HepG2 (cell line): ENCODE data around the gene ARL8B. TPM values are rescaled to one million over a fixed set of nuclear protein-coding genes. Genes with fewer than 3 reads are reported as not detected.

Source experiments
- CREM ChIP-seq, 2 experiments: sonication (generic) in 1 of 2; formaldehyde crosslinking in 1 of 2; IDR thresholded peaks; 2 replicates each; pipeline versions ENCODE4 v1.4.0 to v1.6.1; 2016 to 2020; ENCODE audit warnings: antibody characterized with exemption in 1 of 2, mild to moderate bottlenecking in 1 of 2, missing genetic modification reagents in 1 of 2
- ELF4 ChIP-seq: sonication (generic); formaldehyde crosslinking; IDR thresholded peaks from 2 replicates; pipeline ENCODE4 v1.5.0; 2020; ENCODE audit warnings: missing genetic modification reagents, mild to moderate bottlenecking, moderate library complexity, borderline replicate concordance
- HNF4A ChIP-seq: sonication (generic); formaldehyde crosslinking; IDR thresholded peaks from 2 replicates; pipeline ENCODE4 v1.4.0; 2020; ENCODE audit warnings: missing genetic modification reagents
- KDM6A ChIP-seq: IDR thresholded peaks from 2 replicates; pipeline ENCODE4 v1.6.1; 2016; ENCODE audit warnings: low read depth
- KLF16 ChIP-seq, 2 experiments: sonication (generic) in 1 of 2; formaldehyde crosslinking in 1 of 2; IDR thresholded peaks; 2 replicates each; pipeline versions ENCODE4 v1.6.1 to v1.8.0; 2016 to 2023; ENCODE audit warnings: missing genetic modification reagents in 2 of 2, missing compliant biosample characterization in 1 of 2
- KLF9 ChIP-seq: IDR thresholded peaks from 2 replicates; pipeline ENCODE4 v1.6.1; 2016; ENCODE audit warnings: low read depth
- MYC ChIP-seq: sonication (generic); formaldehyde crosslinking; IDR thresholded peaks from 2 replicates; pipeline ENCODE4 v1.9.0; 2021; ENCODE audit warnings: missing genetic modification reagents, borderline replicate concordance
- NFYB ChIP-seq: sonication (generic); formaldehyde crosslinking; IDR thresholded peaks from 2 replicates; pipeline ENCODE4 v1.4.0; 2020; ENCODE audit warnings: missing genetic modification reagents
- NR2F6 ChIP-seq, 2 experiments: IDR thresholded peaks; 2 replicates each; pipeline ENCODE4 v1.6.1; 2016; ENCODE audit warnings: antibody characterized with exemption in 1 of 2, mild to moderate bottlenecking in 1 of 2
- POGZ ChIP-seq: sonication (generic); formaldehyde crosslinking; IDR thresholded peaks from 2 replicates; pipeline ENCODE4 v1.4.0; 2020; ENCODE audit warnings: mild to moderate bottlenecking, missing genetic modification reagents
- POLR2A ChIP-seq, 2 experiments: IDR thresholded peaks; 2 replicates each; pipeline ENCODE4 v1.6.1; 2011; ENCODE audit warnings: low read depth in 2 of 2, low read length in 2 of 2, mild to moderate bottlenecking in 1 of 2, moderate library complexity in 1 of 2; ENCODE audit not compliant: insufficient read depth in 1 of 2
- POLR2AphosphoS5 ChIP-seq: IDR thresholded peaks from 2 replicates; pipeline ENCODE4 v1.6.1; 2012; ENCODE audit warnings: low read depth, low read length
- RFXANK ChIP-seq: IDR thresholded peaks from 2 replicates; pipeline ENCODE4 v1.6.1; 2016
- SCMH1 ChIP-seq: sonication (generic); formaldehyde crosslinking; IDR thresholded peaks from 2 replicates; pipeline ENCODE4 v1.9.0; 2021; ENCODE audit warnings: missing genetic modification reagents, mild to moderate bottlenecking, borderline replicate concordance
- SNAI1 ChIP-seq: sonication (generic); formaldehyde crosslinking; IDR thresholded peaks from 2 replicates; pipeline ENCODE4 v1.5.0; 2020; ENCODE audit warnings: mild to moderate bottlenecking, missing genetic modification reagents, borderline replicate concordance
- TAF1 ChIP-seq: sonication (generic); formaldehyde crosslinking; IDR thresholded peaks from 2 replicates; pipeline ENCODE4 v1.4.0; 2020; ENCODE audit warnings: missing genetic modification reagents
- ZC3H13 ChIP-seq: sonication (generic); formaldehyde crosslinking; IDR thresholded peaks from 2 replicates; pipeline ENCODE4 v1.8.1; 2023; ENCODE audit warnings: mild to moderate bottlenecking, missing genetic modification reagents, moderate library complexity
- ZFY ChIP-seq: sonication (generic); formaldehyde crosslinking; IDR thresholded peaks from 2 replicates; pipeline ENCODE4 v1.4.0; 2020; ENCODE audit warnings: missing genetic modification reagents
- ZNF3 ChIP-seq: IDR thresholded peaks from 2 replicates; pipeline ENCODE4 v1.7.0; 2017; ENCODE audit warnings: inconsistent platforms
- ZNF30 ChIP-seq: sonication (generic); formaldehyde crosslinking; IDR thresholded peaks from 2 replicates; pipeline ENCODE4 v1.5.0; 2020; ENCODE audit warnings: mild to moderate bottlenecking, missing genetic modification reagents
- ZNF331 ChIP-seq: sonication (generic); formaldehyde crosslinking; IDR thresholded peaks from 2 replicates; pipeline ENCODE4 v1.4.0; 2020; ENCODE audit warnings: missing genetic modification reagents
- polyA plus RNA-seq, 8 experiments: library from polyadenylated mRNA; depleted of rRNA in 3 of 8; stranded (reverse) in 7 of 8; unstranded in 1 of 8; fragments of >200 nt; fragmentation: Illumina TruSeq in 4 of 8; extraction: Trizol in 4 of 8; gene quantifications; 2 replicates each; pipeline versions ENCODE4 v1.2.1 to v1.2.3, GENCODE V29; 2011 to 2016; ENCODE audit warnings: low read depth in 4 of 8, missing spikeins in 1 of 8, mixed read lengths in 1 of 8; ENCODE audit not compliant: insufficient read depth in 1 of 8
- total RNA-seq, 5 experiments: library from RNA; depleted of rRNA; stranded (reverse); fragments of >200 nt; fragmentation: Illumina TruSeq; extraction: Trizol; gene quantifications; 2 replicates each; pipeline ENCODE4 v1.2.3, GENCODE V29; 2016; ENCODE audit warnings: low read depth in 1 of 5
- TF ChIP-seq, protein P1 (sequence below): fragments of 450-650 bp; IDR thresholded peaks from 2 replicates; pipeline ENCODE4 v1.6.1; 2017; ENCODE audit warnings: mild to moderate bottlenecking
- TF ChIP-seq, protein P2 (sequence below): sonication (generic); formaldehyde crosslinking; IDR thresholded peaks from 2 replicates; pipeline ENCODE4 v1.4.0; 2020; ENCODE audit warnings: mild to moderate bottlenecking, low read depth, missing genetic modification reagents
- TF ChIP-seq, protein P3 (sequence below): sonication (generic); formaldehyde crosslinking; IDR thresholded peaks from 2 replicates; pipeline ENCODE4 v1.8.0; 2022; ENCODE audit warnings: missing genetic modification reagents, mild to moderate bottlenecking, inconsistent platforms, borderline replicate concordance
- TF ChIP-seq, protein P4 (sequence below): sonication (generic); formaldehyde crosslinking; IDR thresholded peaks from 2 replicates; pipeline ENCODE4 v1.5.0; 2020; ENCODE audit warnings: missing genetic modification reagents
- TF ChIP-seq, protein P5 (sequence below): IDR thresholded peaks from 2 replicates; pipeline ENCODE4 v1.6.1; 2016; ENCODE audit warnings: missing genetic modification reagents, missing compliant biosample characterization

Gene ARL8B
- total and polyA plus RNA-seq, 2 of the 13 experiments (the other 11 are each of a cell fraction or from before 2014, with no cell fraction given), result 23.5 to 30.4 TPM

DNA sequence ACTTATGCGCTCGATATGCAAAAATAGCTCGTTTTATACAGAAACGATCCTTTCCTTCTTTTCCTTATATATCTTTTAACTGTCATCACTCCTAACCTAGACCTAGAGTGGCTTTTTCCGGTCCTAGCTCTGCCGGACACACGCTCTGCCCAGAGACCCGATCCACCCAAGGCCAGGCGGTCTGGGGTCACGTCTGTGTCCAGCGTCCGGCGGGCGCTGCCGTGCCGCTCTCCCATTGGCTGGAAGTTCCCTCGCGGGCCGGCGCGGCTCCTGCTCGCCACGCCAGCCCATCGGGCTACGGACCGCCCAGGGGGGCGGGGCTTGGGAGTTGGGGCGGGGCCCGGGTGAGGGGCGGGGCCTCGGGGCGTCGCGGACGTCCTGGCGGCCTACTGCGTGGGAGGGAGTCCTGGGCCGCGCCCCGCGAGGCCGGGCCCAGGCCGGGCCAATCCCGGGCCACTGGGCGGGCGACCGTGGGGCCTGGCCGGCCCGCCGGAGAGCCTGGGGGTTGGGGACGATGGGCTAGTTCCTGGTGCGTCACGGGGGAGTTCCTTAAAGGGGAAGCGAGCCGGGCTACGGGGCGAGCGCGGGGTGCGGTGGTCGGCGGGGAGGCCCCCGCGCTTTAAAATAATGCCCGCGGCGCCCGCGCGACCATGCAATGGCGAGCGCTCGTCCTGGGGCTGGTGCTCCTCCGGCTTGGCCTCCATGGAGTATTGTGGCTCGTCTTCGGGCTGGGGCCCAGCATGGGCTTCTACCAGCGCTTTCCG lies 65.2 kb downstream of the ARL8B start, which contains the start of gene EDEM1 (continued):
- TF ChIP-seq, protein P1, sequence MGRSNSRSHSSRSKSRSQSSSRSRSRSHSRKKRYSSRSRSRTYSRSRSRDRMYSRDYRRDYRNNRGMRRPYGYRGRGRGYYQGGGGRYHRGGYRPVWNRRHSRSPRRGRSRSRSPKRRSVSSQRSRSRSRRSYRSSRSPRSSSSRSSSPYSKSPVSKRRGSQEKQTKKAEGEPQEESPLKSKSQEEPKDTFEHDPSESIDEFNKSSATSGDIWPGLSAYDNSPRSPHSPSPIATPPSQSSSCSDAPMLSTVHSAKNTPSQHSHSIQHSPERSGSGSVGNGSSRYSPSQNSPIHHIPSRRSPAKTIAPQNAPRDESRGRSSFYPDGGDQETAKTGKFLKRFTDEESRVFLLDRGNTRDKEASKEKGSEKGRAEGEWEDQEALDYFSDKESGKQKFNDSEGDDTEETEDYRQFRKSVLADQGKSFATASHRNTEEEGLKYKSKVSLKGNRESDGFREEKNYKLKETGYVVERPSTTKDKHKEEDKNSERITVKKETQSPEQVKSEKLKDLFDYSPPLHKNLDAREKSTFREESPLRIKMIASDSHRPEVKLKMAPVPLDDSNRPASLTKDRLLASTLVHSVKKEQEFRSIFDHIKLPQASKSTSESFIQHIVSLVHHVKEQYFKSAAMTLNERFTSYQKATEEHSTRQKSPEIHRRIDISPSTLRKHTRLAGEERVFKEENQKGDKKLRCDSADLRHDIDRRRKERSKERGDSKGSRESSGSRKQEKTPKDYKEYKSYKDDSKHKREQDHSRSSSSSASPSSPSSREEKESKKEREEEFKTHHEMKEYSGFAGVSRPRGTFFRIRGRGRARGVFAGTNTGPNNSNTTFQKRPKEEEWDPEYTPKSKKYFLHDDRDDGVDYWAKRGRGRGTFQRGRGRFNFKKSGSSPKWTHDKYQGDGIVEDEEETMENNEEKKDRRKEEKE, result no peak
- peak; percentile 70; the same call in 1 of the 2 replicates for TF ChIP-seq MYC (CRISPR knock-in tag)
- no peak for TF ChIP-seq ELF4 (CRISPR knock-in tag)
- TF ChIP-seq SNAI1 (CRISPR knock-in tag), result no peak
- TF ChIP-seq KLF9, result no peak
- TF ChIP-seq, protein P2, sequence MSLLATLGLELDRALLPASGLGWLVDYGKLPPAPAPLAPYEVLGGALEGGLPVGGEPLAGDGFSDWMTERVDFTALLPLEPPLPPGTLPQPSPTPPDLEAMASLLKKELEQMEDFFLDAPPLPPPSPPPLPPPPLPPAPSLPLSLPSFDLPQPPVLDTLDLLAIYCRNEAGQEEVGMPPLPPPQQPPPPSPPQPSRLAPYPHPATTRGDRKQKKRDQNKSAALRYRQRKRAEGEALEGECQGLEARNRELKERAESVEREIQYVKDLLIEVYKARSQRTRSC (CRISPR knock-in tag), result no peak
- TF ChIP-seq ZFY, result peak; percentile 84
- no peak for TF ChIP-seq ZNF30
- no peak for TF ChIP-seq NR2F6 (IDR thresholded peaks at IDR 0.05)
- peak; percentile 58; the same call in 1 of the 2 replicates for TF ChIP-seq NR2F6 (CRISPR knock-in tag; IDR thresholded peaks at IDR 0.05)
- peak; percentile 56 for TF ChIP-seq ZNF331 (CRISPR knock-in tag)
- TF ChIP-seq HNF4A (CRISPR knock-in tag), result no peak
- peak; percentile 79 for TF ChIP-seq NFYB
- peak; percentile 63 for TF ChIP-seq TAF1 (CRISPR knock-in tag)
- peak; percentile 81 for TF ChIP-seq POGZ
- TF ChIP-seq ZC3H13 (CRISPR knock-in tag), result peak; percentile 63; the same call in 1 of the 2 replicates
- TF ChIP-seq SCMH1 (CRISPR knock-in tag), result no peak
- TF ChIP-seq, protein P3, sequence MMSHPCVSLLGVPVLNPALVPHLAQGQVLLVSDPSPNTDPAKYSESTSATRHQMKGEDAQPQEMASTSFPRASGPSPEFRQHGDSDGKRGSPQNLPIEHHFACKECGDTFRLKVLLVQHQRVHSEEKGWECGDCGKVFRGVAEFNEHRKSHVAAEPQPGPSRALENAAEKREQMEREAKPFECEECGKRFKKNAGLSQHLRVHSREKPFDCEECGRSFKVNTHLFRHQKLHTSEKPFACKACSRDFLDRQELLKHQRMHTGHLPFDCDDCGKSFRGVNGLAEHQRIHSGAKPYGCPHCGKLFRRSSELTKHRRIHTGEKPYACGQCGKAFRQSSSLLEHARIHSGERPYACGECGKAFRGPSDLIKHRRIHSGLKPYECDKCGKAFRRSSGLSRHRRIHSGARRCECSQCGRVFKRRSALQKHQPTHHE (CRISPR knock-in tag), result 0 out of 2 replicates have a peak, but pooled peaks have one; percentile 7
- TF ChIP-seq POLR2A (IDR thresholded peaks at IDR 0.05; ENCODE audit: insufficient read depth in 1 of 2, low read depth in 2 of 2, low read length in 2 of 2), result peak; percentile 72 to 90
- peak; percentile 22; the same call in 1 of the 2 replicates for TF ChIP-seq CREM (IDR thresholded peaks at IDR 0.05)
- no peak for TF ChIP-seq CREM (CRISPR knock-in tag; IDR thresholded peaks at IDR 0.05)
- TF ChIP-seq KLF16 (CRISPR knock-in tag; IDR thresholded peaks at IDR 0.05), result peak in 1 of 2 experiments; percentile 61; a peak in 1 of 4 replicates
- TF ChIP-seq POLR2AphosphoS5, result peak; percentile 79
- no peak for TF ChIP-seq ZNF3
- TF ChIP-seq, protein P4, sequence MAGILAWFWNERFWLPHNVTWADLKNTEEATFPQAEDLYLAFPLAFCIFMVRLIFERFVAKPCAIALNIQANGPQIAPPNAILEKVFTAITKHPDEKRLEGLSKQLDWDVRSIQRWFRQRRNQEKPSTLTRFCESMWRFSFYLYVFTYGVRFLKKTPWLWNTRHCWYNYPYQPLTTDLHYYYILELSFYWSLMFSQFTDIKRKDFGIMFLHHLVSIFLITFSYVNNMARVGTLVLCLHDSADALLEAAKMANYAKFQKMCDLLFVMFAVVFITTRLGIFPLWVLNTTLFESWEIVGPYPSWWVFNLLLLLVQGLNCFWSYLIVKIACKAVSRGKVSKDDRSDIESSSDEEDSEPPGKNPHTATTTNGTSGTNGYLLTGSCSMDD (CRISPR knock-in tag), result no peak
- no peak for TF ChIP-seq RFXANK
- TF ChIP-seq, protein P5, sequence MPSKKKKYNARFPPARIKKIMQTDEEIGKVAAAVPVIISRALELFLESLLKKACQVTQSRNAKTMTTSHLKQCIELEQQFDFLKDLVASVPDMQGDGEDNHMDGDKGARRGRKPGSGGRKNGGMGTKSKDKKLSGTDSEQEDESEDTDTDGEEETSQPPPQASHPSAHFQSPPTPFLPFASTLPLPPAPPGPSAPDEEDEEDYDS, result peak; percentile 74
- TF ChIP-seq KDM6A (CRISPR knock-in tag), result no peak
